H1 (cell line): ENCODE data around the gene ACAP1. TPM values are rescaled to one million over a fixed set of nuclear protein-coding genes. Genes with fewer than 3 reads are reported as not detected.

ENCODE experiments used
- CTCF ChIA-PET: fragments of 300-600 bp; sonication (Branson Sonifier 250); formaldehyde crosslinking; loops from one replicate; lab custom pipeline; 2021; ENCODE audit not compliant: partially characterized antibody; lab: Charles Lee
- POLR2A ChIA-PET: fragments of 300-600 bp; sonication (Branson Sonifier 250); formaldehyde crosslinking; loops from one replicate; lab custom pipeline; 2021; ENCODE audit warnings: inconsistent platforms; ENCODE audit not compliant: partially characterized antibody; lab: Charles Lee
- DNase-seq, 2 experiments: peaks; one replicate each; pipeline versions ENCODE4 v3.0.0 to v3.0.0-alpha.2; 2010 to 2022; ENCODE audit warnings: low spot score in 2 of 2, low read depth in 1 of 2, mixed read lengths in 1 of 2
- FAIRE-seq: peaks from 2 replicates; lab custom pipeline; 2011; peaks lifted over from hg19 to GRCh38; lab: Jason Lieb, UNC
- H2AFZ ChIP-seq: 2 replicates; pipeline ENCODE4 v1.8.1; 2012; ENCODE audit warnings: low read length, inconsistent platforms
- H2AK5ac ChIP-seq: 2 replicates; pipeline ENCODE4 v1.6.1; 2013; ENCODE audit warnings: low read depth, low read length
- H2BK120ac ChIP-seq: replicated peaks from 2 replicates; pipeline ENCODE3; 2013; ENCODE audit warnings: low read depth, low read length, inconsistent platforms
- H2BK12ac ChIP-seq: 2 replicates; pipeline ENCODE4 v1.6.1; 2013; ENCODE audit warnings: low read depth, low read length
- H2BK15ac ChIP-seq: 2 replicates; pipeline ENCODE4 v1.6.1; 2013; ENCODE audit warnings: low read length
- H2BK20ac ChIP-seq: 2 replicates; pipeline ENCODE4 v1.6.1; 2013; ENCODE audit warnings: low read length
- H2BK5ac ChIP-seq: 2 replicates; pipeline ENCODE4 v1.6.1; 2013; ENCODE audit warnings: low read depth, low read length
- H3K14ac ChIP-seq: 2 replicates; pipeline ENCODE4 v1.6.1; 2013; ENCODE audit warnings: inconsistent platforms; ENCODE audit not compliant: insufficient read length
- H3K18ac ChIP-seq: 2 replicates; pipeline ENCODE4 v1.6.1; 2013; ENCODE audit warnings: low read length; ENCODE audit errors: extremely low read depth
- H3K23ac ChIP-seq: 2 replicates; pipeline ENCODE4 v1.6.1; 2013; ENCODE audit warnings: inconsistent platforms; ENCODE audit not compliant: insufficient read length
- H3K23me2 ChIP-seq: 2 replicates; pipeline ENCODE4 v1.6.1; 2013; ENCODE audit warnings: low read depth, low read length
- H3K27ac ChIP-seq: 2 replicates; pipeline ENCODE4 v1.6.1; 2011; ENCODE audit warnings: low read depth, low read length, inconsistent platforms
- H3K27me3 ChIP-seq, 4 experiments: replicated peaks in 1 of 4; 1 replicate in 1 of 4; 2 replicates in 3 of 4; pipeline versions ENCODE4 v1.6.1 to v1.8.1; 2011 to 2013; ENCODE audit warnings: low read length in 3 of 4, mild to moderate bottlenecking in 3 of 4, inconsistent platforms in 2 of 4, mixed read lengths in 2 of 4, moderate library complexity in 1 of 4; ENCODE audit not compliant: control insufficient read depth in 3 of 4, insufficient read depth in 3 of 4; ENCODE audit errors: extremely low read depth in 1 of 4
- H3K36me3 ChIP-seq, 4 experiments: 2 replicates each; pipeline versions ENCODE4 v1.6.1 to v1.8.1; 2011 to 2013; ENCODE audit warnings: mild to moderate bottlenecking in 4 of 4, low read length in 3 of 4, moderate library complexity in 2 of 4, control low read depth in 1 of 4, inconsistent platforms in 1 of 4; ENCODE audit not compliant: insufficient read depth in 4 of 4, control insufficient read depth in 2 of 4
- H3K4ac ChIP-seq: replicated peaks from 2 replicates; pipeline ENCODE3; 2013; ENCODE audit warnings: low read length, low read depth, mixed read lengths, inconsistent platforms; ENCODE audit not compliant: insufficient read length
- H3K4me1 ChIP-seq, 4 experiments: replicated peaks in 1 of 4; 1 replicate in 1 of 4; 2 replicates in 3 of 4; pipeline versions ENCODE4 v1.6.1 to v1.8.1; 2011 to 2013; ENCODE audit warnings: low read length in 3 of 4, inconsistent platforms in 2 of 4, mixed read lengths in 1 of 4; ENCODE audit not compliant: insufficient read depth in 4 of 4, control insufficient read depth in 3 of 4
- H3K4me2 ChIP-seq, 2 experiments: 2 replicates each; pipeline versions ENCODE4 v1.6.1 to v1.8.1; 2011 to 2013; ENCODE audit warnings: low read depth in 2 of 2, low read length in 2 of 2, control low read depth in 1 of 2, inconsistent platforms in 1 of 2, mild to moderate bottlenecking in 1 of 2; ENCODE audit not compliant: insufficient read depth in 1 of 2
- H3K4me3 ChIP-seq, 4 experiments: fragments of 200-600, 300-600 bp in 1 of 4; sonication (generic), shearing (Covaris generic), sonication (Bioruptor Twin) in 1 of 4; 2 replicates each; pipeline versions ENCODE4 v1.5.1 to v1.8.1; 2011 to 2016; ENCODE audit warnings: low read length in 4 of 4, low read depth in 3 of 4, control low read depth in 2 of 4, inconsistent platforms in 2 of 4, mild to moderate bottlenecking in 2 of 4, mixed read lengths in 1 of 4, moderate library complexity in 1 of 4; ENCODE audit not compliant: insufficient read depth in 2 of 4; ENCODE audit errors: extremely low read depth in 1 of 4
- H3K56ac ChIP-seq: replicated peaks from 2 replicates; pipeline ENCODE3; 2013; ENCODE audit warnings: low read depth, mild to moderate bottlenecking, mixed read lengths, low read length, inconsistent platforms; ENCODE audit not compliant: insufficient read length
- H3K79me1 ChIP-seq: 2 replicates; pipeline ENCODE4 v1.6.1; 2013; ENCODE audit warnings: low read depth, low read length, control low read depth
- H3K79me2 ChIP-seq, 2 experiments: 2 replicates each; pipeline versions ENCODE4 v1.6.1 to v1.8.1; 2012 to 2013; ENCODE audit warnings: low read length in 2 of 2, mild to moderate bottlenecking in 2 of 2, inconsistent platforms in 1 of 2; ENCODE audit not compliant: insufficient read depth in 2 of 2, control insufficient read depth in 1 of 2
- H3K9ac ChIP-seq, 4 experiments: replicated peaks in 1 of 4; 1 replicate in 1 of 4; 2 replicates in 3 of 4; pipeline versions ENCODE4 v1.6.1 to v1.8.1; 2011 to 2013; ENCODE audit warnings: low read depth in 3 of 4, low read length in 3 of 4, control low read depth in 2 of 4, mild to moderate bottlenecking in 2 of 4, moderate library complexity in 2 of 4, inconsistent platforms in 1 of 4; ENCODE audit errors: extremely low read depth in 1 of 4
- H3K9me3 ChIP-seq, 2 experiments: 2 replicates each; pipeline versions ENCODE4 v1.6.1 to v1.8.1; 2012 to 2013; ENCODE audit warnings: mild to moderate bottlenecking in 2 of 2, moderate library complexity in 2 of 2, control low read depth in 1 of 2, inconsistent platforms in 1 of 2, low read depth in 1 of 2, low read length in 1 of 2, mixed read lengths in 1 of 2; ENCODE audit not compliant: insufficient read depth in 2 of 2
- H4K20me1 ChIP-seq, 2 experiments: replicated peaks in 1 of 2; 2 replicates each; pipeline versions ENCODE3 to v1.8.1; 2011 to 2013; ENCODE audit warnings: inconsistent platforms in 2 of 2, low read length in 2 of 2, mild to moderate bottlenecking in 1 of 2; ENCODE audit not compliant: insufficient read depth in 2 of 2, control insufficient read depth in 1 of 2
- H4K5ac ChIP-seq: 2 replicates; pipeline ENCODE4 v1.6.1; 2013; ENCODE audit warnings: low read length, low read depth, mixed read lengths, inconsistent platforms; ENCODE audit not compliant: insufficient read length
- H4K8ac ChIP-seq: 2 replicates; pipeline ENCODE4 v1.8.0; 2013; ENCODE audit warnings: mild to moderate bottlenecking, moderate library complexity, low read length, inconsistent platforms; ENCODE audit not compliant: insufficient read depth; ENCODE audit errors: extremely low read depth
- H4K91ac ChIP-seq: replicated peaks from 2 replicates; pipeline ENCODE3; 2013; ENCODE audit warnings: low read length, mixed read lengths, inconsistent platforms; ENCODE audit not compliant: insufficient read length
- CBX5 ChIP-seq: fragments of 300-800, 300-1000 bp; sonication (generic); IDR thresholded peaks from 2 replicates; pipeline ENCODE4 v1.7.1; 2016; ENCODE audit warnings: antibody characterized with exemption, low read length, low read depth
- CHD1 ChIP-seq: IDR thresholded peaks from 2 replicates; pipeline ENCODE4 v1.6.1; 2012; ENCODE audit warnings: low read depth, low read length, improper control_type of control experiment
- CREB1 ChIP-seq: IDR thresholded peaks from 2 replicates; pipeline ENCODE4 v1.6.1; 2012; ENCODE audit warnings: inconsistent platforms
- GABPA ChIP-seq: IDR thresholded peaks from 2 replicates; pipeline ENCODE4 v1.6.1; 2011; ENCODE audit warnings: mild to moderate bottlenecking, low read length, moderate library complexity, borderline replicate concordance; ENCODE audit not compliant: insufficient read depth
- POLR2AphosphoS5 ChIP-seq: IDR thresholded peaks from 2 replicates; pipeline ENCODE4 v1.6.1; 2011; ENCODE audit warnings: low read depth, low read length
- SIN3A ChIP-seq, 2 experiments: IDR thresholded peaks in 1 of 2; conservative IDR thresholded peaks in 1 of 2; 2 replicates each; pipeline ENCODE4 v1.6.1; 2011 to 2012; ENCODE audit warnings: low read length in 2 of 2, improper control_type of control experiment in 1 of 2, low read depth in 1 of 2, mild to moderate bottlenecking in 1 of 2
- TAF1 ChIP-seq: IDR thresholded peaks from 2 replicates; pipeline ENCODE4 v1.6.1; 2011; ENCODE audit warnings: mild to moderate bottlenecking, low read depth, low read length
- TEAD4 ChIP-seq: IDR thresholded peaks from 2 replicates; pipeline ENCODE4 v1.6.1; 2012; ENCODE audit warnings: low read depth, low read length, inconsistent platforms, mixed read lengths
- USF2 ChIP-seq: IDR thresholded peaks from 2 replicates; pipeline ENCODE4 v1.6.1; 2011; ENCODE audit warnings: low read length, improper control_type of control experiment
- WGBS, 2 experiments: shearing (Covaris generic) in 1 of 2; methylation state at CpG; one replicate each; pipeline versions ENCODE4 v1.1.6 to v1.1.7; 2013 to 2015; ENCODE audit warnings: low lambda C conversion rate in 2 of 2, mixed read lengths in 2 of 2, inconsistent platforms in 1 of 2, low coverage in 1 of 2, missing lambda C conversion rate in 1 of 2; ENCODE audit not compliant: insufficient replicate concordance in 2 of 2, insufficient coverage in 1 of 2, insufficient read length in 1 of 2; ENCODE audit errors: extremely low coverage in 1 of 2, missing lambda C conversion rate in 1 of 2; 5-methylcytosine and 5-hydroxymethylcytosine counted together
- polyA plus RNA-seq, 7 experiments: library from polyadenylated mRNA; depleted of rRNA in 3 of 7; stranded (reverse) in 5 of 7; unstranded in 2 of 7; fragments of >200 nt in 5 of 7; fragments of 200-250 nt in 2 of 7; gene quantifications; 1 replicate in 5 of 7; 2 replicates in 1 of 7; 4 replicates in 1 of 7; pipeline versions ENCODE4 v1.2.1 to v1.2.3, GENCODE V29; 2011 to 2013; ENCODE audit warnings: missing spikeins in 2 of 7, mixed read lengths in 2 of 7
- total RNA-seq: library from RNA; stranded (reverse); fragmentation: NEBNext Ultra II Directional; extraction: Animal tissue kit (Norgen Biotek cat#: 25700); gene quantifications from 2 replicates; pipeline ENCODE4 v1.2.1, GENCODE V29; 2021

The ACAP1 gene
- total and polyA plus RNA-seq, 2 of the 8 experiments (the other 6 are each of a cell fraction or from before 2014, with no cell fraction given) = 11.9 to 45.1 TPM

- DNase-seq (peak; percentile 95 to 99), FAIRE-seq (peak; percentile 95)
- H3K27me3 ChIP-seq = no peaks in the 10 kb centered on the region; a peak in 1 of 7 replicates
- ChIA-PET CTCF (interaction anchor here (0.7 to 9.3 kb wide), 14 partner anchors 14 to 358 kb away, joined by 3 to 167 read pairs (median 5); partner anchors contain the start of genes GPS2, SENP3, TMEM95 and TP53), POLR2A (interaction anchor here (0.5 to 13.4 kb wide), 30 partner anchors 9 to 254 kb away, joined by 3 to 223 read pairs (median 4); partner anchors contain the start of genes ACADVL, ACAP1, CHRNB1 and CLDN7)
- H2AK5ac ChIP-seq = no peak overlapping the region
- peak overlapping the region; percentile 88 for H4K5ac ChIP-seq
- H2BK20ac ChIP-seq = no peak overlapping the region
- H3K9ac ChIP-seq = peak overlapping the region in 3 of 4 experiments; percentile 84 to 85 (median 84); a peak in 6 of 7 replicates
- H3K23ac ChIP-seq = no peak overlapping the region
- H4K20me1 ChIP-seq = peaks cover 0 to 1% of the 10 kb centered on the region in 2 experiments
- peak overlapping the region; percentile 69 to 97 (median 82) for H3K4me3 ChIP-seq
- H2BK5ac ChIP-seq = peak overlapping the region; percentile 20
- H3K4me1 ChIP-seq = peaks cover 0 to 19% (median 8%) of the 10 kb centered on the region in 4 experiments; a peak in 6 of 7 replicates
- WGBS, 2 experiments = 0% methylated on average over 43 of the region's 43 CpGs; no CpG with 5 or more reads in 1 of the 2 experiments
- H3K14ac ChIP-seq = peak overlapping the region; percentile 90
- no peak overlapping the region for H3K4ac ChIP-seq
- 0 out of 2 replicates have a peak overlapping the region, but pooled peaks have one; percentile 10 for H2BK15ac ChIP-seq
- peaks cover 8% of the 10 kb centered on the region for H3K23me2 ChIP-seq
- H2BK12ac ChIP-seq = peak overlapping the region; percentile 29; the same call in 1 of the 2 replicates
- H3K27ac ChIP-seq = peak overlapping the region; percentile 84
- H2AFZ ChIP-seq = no peak overlapping the region
- no peak overlapping the region for H2BK120ac ChIP-seq
- peak overlapping the region; percentile 57 for H3K18ac ChIP-seq
- H4K8ac ChIP-seq = peak overlapping the region; percentile 81; the same call in 1 of the 2 replicates
- peak overlapping the region; percentile 90 for H3K56ac ChIP-seq
- H3K36me3 ChIP-seq = peaks cover 0 to 7% (median 3%) of the 10 kb centered on the region in 4 experiments; a peak in 4 of 8 replicates
- H3K79me1 ChIP-seq = peaks cover 2% of the 10 kb centered on the region; the same call in 1 of the 2 replicates
- H3K79me2 ChIP-seq = peaks cover 0 to 14% of the 10 kb centered on the region in 2 experiments; a peak in 2 of 4 replicates
- H3K9me3 ChIP-seq = no peaks in the 10 kb centered on the region
- H3K4me2 ChIP-seq = peak overlapping the region; percentile 95 to 96
- peak overlapping the region; percentile 81 for H4K91ac ChIP-seq
- TF ChIP-seq SIN3A (conservative IDR thresholded peaks at IDR 0.05 in 1 of 2, IDR thresholded peaks at IDR 0.05 in 1 of 2; ENCODE audit: low read depth in 1 of 2, low read length in 2 of 2) (peak in 1 of 2 experiments; percentile 81; a peak in 2 of 4 replicates), USF2 (0 out of 2 replicates have a peak, but pooled peaks have one; percentile 45), CHD1 (no peak), GABPA (no peak), CBX5 (no peak), POLR2AphosphoS5 (peak; percentile 88), TEAD4 (no peak), CREB1 (peak; percentile 82), TAF1 (peak; percentile 65; the same call in 1 of the 2 replicates)
These were observed 6.8 kb upstream of the ACAP1 start for GRCh38 chr17:7329374-7329996.
